ENCODE results near the gene GRIN2A.

DNA sequence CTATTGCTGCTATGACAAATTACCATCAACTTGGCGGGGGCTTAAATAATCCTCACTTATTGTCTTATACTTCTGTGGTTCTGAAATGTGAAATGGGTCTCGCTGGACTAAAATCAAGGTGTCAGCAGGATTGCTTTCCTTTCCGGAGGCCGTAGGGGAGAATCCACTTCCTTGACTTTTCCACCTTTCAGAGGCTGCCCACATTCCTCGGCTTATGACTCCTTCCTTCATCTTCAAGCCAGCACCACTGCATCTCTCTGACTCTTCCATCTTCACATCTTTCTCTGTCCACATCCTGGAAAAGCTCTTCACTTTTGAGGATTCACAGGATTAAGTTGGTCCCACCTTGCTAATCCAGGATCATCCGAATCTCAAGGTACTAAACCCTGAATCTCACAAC is 217.8 kb downstream of the GRIN2A start:
- TF ChIP-seq POLR2A (IDR thresholded peaks at IDR 0.05) = no peak
- TF ChIP-seq, protein P1, sequence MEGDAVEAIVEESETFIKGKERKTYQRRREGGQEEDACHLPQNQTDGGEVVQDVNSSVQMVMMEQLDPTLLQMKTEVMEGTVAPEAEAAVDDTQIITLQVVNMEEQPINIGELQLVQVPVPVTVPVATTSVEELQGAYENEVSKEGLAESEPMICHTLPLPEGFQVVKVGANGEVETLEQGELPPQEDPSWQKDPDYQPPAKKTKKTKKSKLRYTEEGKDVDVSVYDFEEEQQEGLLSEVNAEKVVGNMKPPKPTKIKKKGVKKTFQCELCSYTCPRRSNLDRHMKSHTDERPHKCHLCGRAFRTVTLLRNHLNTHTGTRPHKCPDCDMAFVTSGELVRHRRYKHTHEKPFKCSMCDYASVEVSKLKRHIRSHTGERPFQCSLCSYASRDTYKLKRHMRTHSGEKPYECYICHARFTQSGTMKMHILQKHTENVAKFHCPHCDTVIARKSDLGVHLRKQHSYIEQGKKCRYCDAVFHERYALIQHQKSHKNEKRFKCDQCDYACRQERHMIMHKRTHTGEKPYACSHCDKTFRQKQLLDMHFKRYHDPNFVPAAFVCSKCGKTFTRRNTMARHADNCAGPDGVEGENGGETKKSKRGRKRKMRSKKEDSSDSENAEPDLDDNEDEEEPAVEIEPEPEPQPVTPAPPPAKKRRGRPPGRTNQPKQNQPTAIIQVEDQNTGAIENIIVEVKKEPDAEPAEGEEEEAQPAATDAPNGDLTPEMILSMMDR (IDR thresholded peaks at IDR 0.05) = no peak

Measured in body of pancreas (tissue), 4 donors.